Pancreas (tissue), 10 donors: ENCODE results near the gene HDGFL1. TPM values are rescaled to one million over a fixed set of nuclear protein-coding genes. Genes with fewer than 3 reads are reported as not detected.
A peak's percentile ranks its signal among the peaks of the same experiment; 100 is the strongest.

Experiments used
- ATAC-seq, 4 donors: fragments of 200-7000 bp; cut with Tn5 transposase; one replicate each; pipeline versions ENCODE4 v1.8.0 to v1.9.1; 2020; ENCODE audit warnings: mild to moderate bottlenecking in 4 of 4, moderate library complexity in 4 of 4
- DNase-seq, 6 donors: peaks; one replicate each; pipeline ENCODE4 v3.0.0-alpha.2; 2020
- FAIRE-seq: peaks from 2 replicates; lab custom pipeline; 2012; peaks lifted over from hg19 to GRCh38; lab: Jason Lieb, UNC
- H3K27ac ChIP-seq, 4 donors: fragments of 200-600 bp; sonication (generic); 1 replicate in 3 of 4; 2 replicates in 1 of 4; pipeline versions ENCODE4 v1.5.0 to v1.8.0; 2020
- H3K27me3 ChIP-seq, 4 donors: fragments of 200-600 bp; one replicate each; pipeline ENCODE4 v1.8.0; 2021
- H3K36me3 ChIP-seq, 3 donors: fragments of 200-600 bp; sonication (generic) in 1 of 3; one replicate each; pipeline versions ENCODE4 v1.5.0 to v1.8.0; 2020 to 2021
- H3K4me1 ChIP-seq, 3 donors: fragments of 200-600 bp; one replicate each; pipeline ENCODE4 v1.8.0; 2021
- H3K4me3 ChIP-seq, 4 donors: fragments of 200-600 bp; sonication (generic) in 2 of 4; one replicate each; pipeline versions ENCODE4 v1.5.0 to v1.8.0; 2020 to 2021
- H3K9me3 ChIP-seq, 4 donors: fragments of 200-600 bp; one replicate each; pipeline ENCODE4 v1.8.0; 2021
- WGBS, 2 donors: extraction: QIAGEN DNeasy Blood & Tissue Kit; methylation state at CpG; one replicate each; pipeline ENCODE4 v1.1.7; 2013; 5-methylcytosine and 5-hydroxymethylcytosine counted together
- intact Hi-C, 3 donors: fragments of 100-400 bp; cut with DNase I; formaldehyde crosslinking; loops; one replicate each; pipeline versions ENCODE4 v1.11.1 to v1.14.2; 2022
- polyA plus RNA-seq, 2 donors: library from polyadenylated mRNA; stranded (reverse); fragments of 200-250 nt; gene quantifications; one replicate each; pipeline ENCODE4 v1.2.3, GENCODE V29; 2013
- total RNA-seq, 6 donors: library from RNA; stranded (reverse); fragmentation: NEBNext Ultra II Directional in 4 of 6; extraction: Animal tissue kit (Norgen Biotek cat#: 25700) in 4 of 6; gene quantifications; one replicate each; pipeline versions ENCODE4 v1.2.1 to v1.2.4, GENCODE V29; 2021 to 2023
- TF ChIP-seq, protein P1 (sequence below), 4 donors: fragments of 200-600 bp; sonication (generic) in 3 of 4; IDR thresholded peaks; one replicate each; pipeline versions ENCODE4 v1.5.0 to v1.8.0; 2021; ENCODE audit warnings: antibody characterized with exemption in 4 of 4
- donor health status: healthy with polysubstance abuse.
- donor health status: DM: no; HTN: no; CAD: no; lungs with moderate emphysema.
- donor health status: DM: no; HTN: no; CAD: no.
- donor health status: control.
- donor health status: control.
- donor health status: Bipolar disorder and iron deficiency.
- donor health status: DM: yes; HTN: yes; CAD: no.
- donor health status: DM: no; HTN: no; CAD: no.
- donor health status: DM: no; HTN: no; CAD: no.
- donor health status: DM: yes; HTN: yes; CAD: no.

The HDGFL1 gene
- total and polyA plus RNA-seq, 8 donors, result not detected

DNA sequence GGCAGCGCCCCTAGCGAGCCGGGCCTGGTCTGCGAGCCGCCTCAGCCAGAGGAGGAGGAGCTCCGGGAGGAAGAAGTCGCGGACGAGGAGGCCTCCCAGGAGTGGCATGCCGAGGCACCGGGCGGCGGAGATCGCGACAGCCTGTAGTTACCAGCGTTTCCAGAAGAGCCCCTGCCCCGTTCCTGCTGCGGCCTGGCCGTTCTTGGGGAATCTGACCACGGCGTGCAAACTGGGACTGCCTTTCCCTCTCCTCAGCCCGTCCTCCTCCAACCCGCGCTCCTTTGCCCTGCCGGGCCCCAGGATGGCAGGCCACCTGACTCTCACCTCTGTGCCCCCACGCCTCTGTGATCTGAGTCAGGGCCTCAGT is 802 bp downstream of the HDGFL1 start:
- DNase-seq, result peak in 1 of 6 donors; percentile 51
- no peak for ATAC-seq
- intact Hi-C loops, result no loop called here
- Histone ChIP-seq H3K4me1 (no peaks in the 10 kb centered on the region), H3K9me3 (peaks cover 0 to 3% (median 0%) of the 10 kb centered on the region in 4 donors), H3K27ac (no peak overlapping the region), H3K27me3 (no peaks in the 10 kb centered on the region), H3K36me3 (no peaks in the 10 kb centered on the region), H3K4me3 (no peak overlapping the region)
- FAIRE-seq, result no peak
- TF ChIP-seq, protein P1, sequence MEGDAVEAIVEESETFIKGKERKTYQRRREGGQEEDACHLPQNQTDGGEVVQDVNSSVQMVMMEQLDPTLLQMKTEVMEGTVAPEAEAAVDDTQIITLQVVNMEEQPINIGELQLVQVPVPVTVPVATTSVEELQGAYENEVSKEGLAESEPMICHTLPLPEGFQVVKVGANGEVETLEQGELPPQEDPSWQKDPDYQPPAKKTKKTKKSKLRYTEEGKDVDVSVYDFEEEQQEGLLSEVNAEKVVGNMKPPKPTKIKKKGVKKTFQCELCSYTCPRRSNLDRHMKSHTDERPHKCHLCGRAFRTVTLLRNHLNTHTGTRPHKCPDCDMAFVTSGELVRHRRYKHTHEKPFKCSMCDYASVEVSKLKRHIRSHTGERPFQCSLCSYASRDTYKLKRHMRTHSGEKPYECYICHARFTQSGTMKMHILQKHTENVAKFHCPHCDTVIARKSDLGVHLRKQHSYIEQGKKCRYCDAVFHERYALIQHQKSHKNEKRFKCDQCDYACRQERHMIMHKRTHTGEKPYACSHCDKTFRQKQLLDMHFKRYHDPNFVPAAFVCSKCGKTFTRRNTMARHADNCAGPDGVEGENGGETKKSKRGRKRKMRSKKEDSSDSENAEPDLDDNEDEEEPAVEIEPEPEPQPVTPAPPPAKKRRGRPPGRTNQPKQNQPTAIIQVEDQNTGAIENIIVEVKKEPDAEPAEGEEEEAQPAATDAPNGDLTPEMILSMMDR (IDR thresholded peaks at IDR 0.05), result no peak
- WGBS, 2 donors, result 92 to 93% methylated on average over 18 to 26 of the region's 26 CpGs

DNA sequence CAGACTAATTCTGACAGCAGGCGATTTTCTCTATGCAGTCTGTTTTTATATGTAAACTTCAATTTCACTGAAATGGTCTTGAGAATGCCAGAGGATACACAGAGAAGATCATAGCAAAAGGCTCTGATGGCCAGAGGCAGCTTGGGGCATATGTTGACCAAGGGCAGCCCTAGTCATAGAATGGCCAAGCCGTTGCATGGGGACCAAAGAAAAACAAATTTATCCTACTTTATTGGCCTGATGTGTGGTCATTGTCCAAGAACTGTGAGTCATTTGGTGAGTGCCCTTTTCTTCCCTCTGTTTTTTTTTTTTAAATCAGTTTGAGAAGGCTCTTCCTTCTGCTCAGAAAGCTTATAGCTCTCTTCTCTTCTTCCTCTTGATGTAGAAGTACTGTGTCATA is 5.8 kb downstream of the HDGFL1 start:
- H3K36me3 ChIP-seq, result no peaks in the 10 kb centered on the region
- ATAC-seq (no peak), DNase-seq (no peak), FAIRE-seq (no peak)
- TF ChIP-seq, protein P1 (IDR thresholded peaks at IDR 0.05), result no peak
- H3K27ac ChIP-seq, result no peak overlapping the region
- 84 to 90% methylated on average over 2 of the region's 2 CpGs for WGBS, 2 donors
- no peak overlapping the region for H3K4me3 ChIP-seq
- H3K27me3 ChIP-seq, result no peaks in the 10 kb centered on the region
- intact Hi-C loops, result no loop called here
- peaks cover 0 to 3% (median 0%) of the 10 kb centered on the region in 4 donors for H3K9me3 ChIP-seq
- no peaks in the 10 kb centered on the region for H3K4me1 ChIP-seq

- DNase-seq (no peak), ATAC-seq (no peak), FAIRE-seq (no peak)
- WGBS, 2 donors, result 68 to 74% methylated on average over 5 of the region's 5 CpGs
- H3K4me3 ChIP-seq, result no peak overlapping the region
- H3K9me3 ChIP-seq, result no peaks in the 10 kb centered on the region
- no peak overlapping the region for H3K27ac ChIP-seq
- H3K36me3 ChIP-seq, result no peaks in the 10 kb centered on the region
- H3K27me3 ChIP-seq, result no peaks in the 10 kb centered on the region
- TF ChIP-seq, protein P1 (IDR thresholded peaks at IDR 0.05), result no peak
- no peaks in the 10 kb centered on the region for H3K4me1 ChIP-seq
- intact Hi-C loops, result no loop called here
Measured at GRCh38 chr6:22579439-22579838, 10.1 kb downstream of the HDGFL1 start.

DNA sequence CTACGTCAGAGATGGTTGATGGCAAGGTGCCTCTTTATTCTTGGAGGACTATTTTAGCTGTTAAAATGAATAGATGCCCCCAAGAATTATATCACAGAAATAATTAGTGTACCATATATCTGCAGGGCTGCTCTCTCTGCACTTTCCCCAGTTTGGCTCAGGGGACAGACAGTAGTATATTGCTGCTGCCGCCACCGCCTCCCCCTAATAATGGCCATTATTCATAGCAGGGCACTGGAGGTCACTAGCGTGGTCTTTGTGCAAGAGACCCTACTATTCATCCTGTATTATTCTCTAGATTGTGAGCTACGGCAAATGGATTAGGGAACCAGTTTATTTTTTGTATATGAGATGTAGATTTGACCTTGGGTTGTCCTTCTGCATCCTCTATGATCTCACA is 11.0 kb downstream of the HDGFL1 start:
- intact Hi-C loops, result no loop called here
- DNase-seq, result no peak
- Histone ChIP-seq H3K36me3 (no peaks in the 10 kb centered on the region), H3K4me3 (no peak overlapping the region), H3K4me1 (no peaks in the 10 kb centered on the region), H3K27me3 (no peaks in the 10 kb centered on the region), H3K27ac (no peak overlapping the region), H3K9me3 (no peaks in the 10 kb centered on the region)
- no peak for FAIRE-seq
- TF ChIP-seq, protein P1 (IDR thresholded peaks at IDR 0.05), result no peak
- no peak for ATAC-seq
- 90 to 94% methylated on average over 5 of the region's 5 CpGs for WGBS, 2 donors

GRCh38 chr6:22582417-22583205 is 13.2 kb downstream of the HDGFL1 start:
- no peaks in the 10 kb centered on the region for H3K27me3 ChIP-seq
- intact Hi-C loops, result no loop called here
- ATAC-seq, result no peak
- FAIRE-seq, result no peak
- H3K9me3 ChIP-seq, result no peaks in the 10 kb centered on the region
- H3K27ac ChIP-seq, result no peak overlapping the region
- H3K36me3 ChIP-seq, result no peaks in the 10 kb centered on the region
- no peak overlapping the region for H3K4me3 ChIP-seq
- DNase-seq, result no peak
- TF ChIP-seq, protein P1 (IDR thresholded peaks at IDR 0.05), result no peak
- 79% methylated on average over 4 of the region's 4 CpGs for WGBS, 2 donors
- H3K4me1 ChIP-seq, result no peaks in the 10 kb centered on the region
